ENCODE results near the gene IMMP2L. TPM values are rescaled to one million over a fixed set of nuclear protein-coding genes. Genes with fewer than 3 reads are reported as not detected.

IMMP2L gene
- total and polyA plus RNA-seq, 2 of the 13 experiments (the other 11 are each of a cell fraction or from before 2014, with no cell fraction given), result 7.8 to 16.9 TPM

- no peaks in the 10 kb centered on the region for H3K4me1 ChIP-seq (ENCODE audit: insufficient read depth, low read length)
- H3K27me3 ChIP-seq (ENCODE audit: control insufficient read depth in 1 of 2, insufficient read depth in 2 of 2, low read length in 2 of 2), result no peaks in the 10 kb centered on the region
- ATAC-seq (no peak), FAIRE-seq (no peak), DNase-seq (ENCODE audit: low spot score) (no peak)
- intact Hi-C loops (cut with micrococcal nuclease; ENCODE audit: unreplicated experiment) (no loop called here), in situ Hi-C loops (cut with HindIII; ENCODE audit: extremely low pct_ligation_motif_present, low pct_unique_long_range_greater_than_20kb) (no loop called here)
- WGBS (ENCODE audit: low lambda C conversion rate), result 28% methylated on average over 5 of the region's 5 CpGs
- no peaks in the 10 kb centered on the region for H3K79me2 ChIP-seq (ENCODE audit: insufficient read depth, low read length)
- H3K27ac ChIP-seq (ENCODE audit: extremely low read length, insufficient read depth, low read length), result no peak overlapping the region
- H3K4me2 ChIP-seq (ENCODE audit: low read depth, low read length), result no peak overlapping the region
- H2AFZ ChIP-seq (ENCODE audit: low read length), result no peak overlapping the region
- BruUV-seq (replicated peaks), result no TSS peak
- H3K9ac ChIP-seq (ENCODE audit: insufficient read depth, low read depth, low read length), result no peak overlapping the region
- POLR2A ChIA-PET, result no interaction called here
- H3K9me3 ChIP-seq (ENCODE audit: low read length), result no peaks in the 10 kb centered on the region
- no peaks in the 10 kb centered on the region for H4K20me1 ChIP-seq (ENCODE audit: insufficient read depth, low read length)
- H3K36me3 ChIP-seq (replicated peaks in 1 of 2; ENCODE audit: control insufficient read depth in 1 of 2, insufficient read depth in 2 of 2, low read length in 2 of 2), result no peaks in the 10 kb centered on the region
- TF ChIP-seq ZNF607 (CRISPR knock-in tag; IDR thresholded peaks at IDR 0.05; ENCODE audit: borderline replicate concordance) (no peak), ZNF446 (CRISPR knock-in tag; IDR thresholded peaks at IDR 0.05) (no peak), ZNF720 (CRISPR knock-in tag; IDR thresholded peaks at IDR 0.05) (no peak), ZNF776 (CRISPR knock-in tag; IDR thresholded peaks at IDR 0.05) (no peak), ZNF430 (CRISPR knock-in tag; IDR thresholded peaks at IDR 0.05) (no peak), KMT2A (CRISPR knock-in tag; IDR thresholded peaks at IDR 0.05) (no peak), HOXA5 (CRISPR knock-in tag; IDR thresholded peaks at IDR 0.05) (no peak), ZNF10 (CRISPR knock-in tag; IDR thresholded peaks at IDR 0.05; ENCODE audit: borderline replicate concordance, low read depth) (no peak), BORCS8-MEF2B (CRISPR knock-in tag; IDR thresholded peaks at IDR 0.05) (no peak), ZNF737 (CRISPR knock-in tag; IDR thresholded peaks at IDR 0.05; ENCODE audit: borderline replicate concordance) (no peak), ARID3A (IDR thresholded peaks at IDR 0.05; ENCODE audit: low read depth, low read length) (no peak), MLX (CRISPR knock-in tag; IDR thresholded peaks at IDR 0.05) (no peak), ZNF331 (CRISPR knock-in tag; IDR thresholded peaks at IDR 0.05) (no peak), ZNF558 (CRISPR knock-in tag; IDR thresholded peaks at IDR 0.05; ENCODE audit: borderline replicate concordance) (no peak), ZNF282 (IDR thresholded peaks at IDR 0.05; ENCODE audit: partially characterized antibody) (no peak), TFDP2 (CRISPR knock-in tag; IDR thresholded peaks at IDR 0.05) (no peak), ZNF235 (CRISPR knock-in tag; IDR thresholded peaks at IDR 0.05; ENCODE audit: borderline replicate concordance) (no peak), ZBTB26 (CRISPR knock-in tag; IDR thresholded peaks at IDR 0.05; ENCODE audit: borderline replicate concordance) (no peak), WIZ (CRISPR knock-in tag; IDR thresholded peaks at IDR 0.05) (no peak)
- CTCF ChIA-PET (ENCODE audit: low intra/inter-chr PET ratio, low total read pairs), result no interaction called here
- H3K4me3 ChIP-seq (replicated peaks in 1 of 3; ENCODE audit: insufficient read depth in 1 of 3, low read depth in 2 of 3, low read length in 3 of 3), result no peak overlapping the region
These were observed 549.3 kb downstream of the IMMP2L start for GRCh38 chr7:111012799-111013675.

Measured in HepG2 (cell line).